Erythroblast (primary cell): ENCODE data around the gene SLA2.

Experiments used
- GATA1 ChIP-seq: IDR thresholded peaks from 2 replicates; pipeline ENCODE4 v1.6.1; 2011; ENCODE audit warnings: low read depth, mild to moderate bottlenecking, control low read depth, low read length, moderate library complexity
- POLR2A ChIP-seq: IDR thresholded peaks from 2 replicates; pipeline ENCODE4 v1.6.1; 2011; ENCODE audit warnings: mild to moderate bottlenecking, low read length

DNA sequence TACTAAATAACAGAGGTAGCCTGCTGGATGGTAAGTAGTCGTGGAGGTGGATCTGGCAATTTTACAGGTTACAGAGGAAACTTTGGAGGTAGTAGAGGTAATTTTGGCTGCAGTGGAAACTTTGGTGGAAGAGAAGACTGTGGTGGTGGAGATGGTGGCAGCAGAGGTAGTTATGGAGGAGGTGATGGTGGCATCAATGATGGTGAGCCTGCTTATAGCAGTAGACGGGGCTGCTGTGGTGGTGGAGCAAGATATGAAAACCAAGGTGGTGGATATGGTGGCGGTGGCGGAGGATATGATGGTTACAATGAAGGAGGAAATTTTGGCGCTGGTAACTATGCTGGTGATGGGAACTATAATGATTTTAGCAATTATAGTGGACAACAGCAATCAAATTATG is 25.1 kb downstream of the SLA2 start:
- TF ChIP-seq POLR2A = no peak
- TF ChIP-seq GATA1 = no peak
